Measurements from ENCODE around the gene HOOK1.
A peak's percentile ranks its signal among the peaks of the same experiment; 100 is the strongest.

HOOK1 gene

DNA sequence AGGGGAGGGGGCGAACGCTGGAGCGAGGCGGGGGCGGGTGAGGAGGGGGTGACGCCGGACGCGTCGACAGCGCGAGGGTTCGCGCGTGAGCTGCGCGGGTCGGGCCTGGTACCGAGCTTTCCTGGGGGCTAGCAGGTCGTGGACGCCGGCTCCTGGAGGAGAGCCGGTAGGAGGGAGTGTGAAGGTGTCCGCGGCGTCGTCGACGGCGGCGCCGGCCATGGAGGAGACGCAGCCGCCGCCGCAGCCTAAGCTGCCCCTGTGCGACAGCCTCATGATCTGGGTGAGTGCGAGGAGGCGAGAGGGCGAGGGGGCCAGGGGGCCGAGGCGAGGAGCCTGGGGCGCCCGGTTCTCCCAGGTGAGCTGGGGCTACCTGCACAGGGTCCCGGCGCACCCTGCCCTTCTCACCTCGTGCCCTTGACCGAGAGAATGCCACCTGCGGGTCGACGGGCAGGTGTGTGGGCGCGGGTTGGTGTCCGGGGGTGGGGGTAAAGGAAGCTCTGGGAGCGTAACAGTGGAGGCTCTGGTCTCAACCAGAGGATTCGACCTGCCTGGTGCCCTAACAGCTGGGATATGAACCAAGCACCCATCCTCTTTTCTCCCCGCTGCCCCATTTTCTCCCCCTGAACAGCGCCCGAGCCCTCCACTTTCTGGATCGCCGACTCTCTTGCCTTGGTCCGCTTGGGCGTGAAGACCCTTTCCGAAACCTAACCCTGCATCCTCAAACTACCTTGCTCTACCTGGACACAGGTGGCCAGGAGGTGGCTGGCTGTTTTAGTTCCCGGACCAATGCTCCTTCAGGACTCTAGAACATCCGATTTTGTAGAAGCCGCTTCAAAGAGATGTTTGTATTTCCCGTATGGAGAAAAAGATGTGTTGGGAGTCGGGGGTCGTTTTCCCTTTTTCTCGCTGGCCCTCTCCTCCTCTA, at the start of gene HOOK1:
HOOK1 (plus strand) TSS at position 49 of the 925 bp plus-strand sequence; CDS start at position 218, 169 bp downstream.
- Histone ChIP-seq H3K27ac (peak within 1 kb of the TSS; percentile 70), H3K27me3 (ENCODE audit: control insufficient read depth, insufficient read depth, low read length) (no peaks in the 10 kb centered on the region), H3K36me3 (ENCODE audit: control insufficient read depth, insufficient read depth, low read length) (no peaks in the 10 kb centered on the region), H3K4me1 (no peaks in the 10 kb centered on the region), H2AFZ (peak within 1 kb of the TSS; percentile 92), H3K79me2 (peaks cover 5% of the 10 kb centered on the region), H3K4me2 (ENCODE audit: low read length) (peak within 1 kb of the TSS; percentile 82), H3K9ac (peak within 1 kb of the TSS; percentile 61), H3K9me3 (ENCODE audit: control insufficient read depth, low read length) (no peaks in the 10 kb centered on the region), H3K4me3 (ENCODE audit: low read depth, low read length) (peak within 1 kb of the TSS; percentile 78)
- TF ChIP-seq, protein P1, sequence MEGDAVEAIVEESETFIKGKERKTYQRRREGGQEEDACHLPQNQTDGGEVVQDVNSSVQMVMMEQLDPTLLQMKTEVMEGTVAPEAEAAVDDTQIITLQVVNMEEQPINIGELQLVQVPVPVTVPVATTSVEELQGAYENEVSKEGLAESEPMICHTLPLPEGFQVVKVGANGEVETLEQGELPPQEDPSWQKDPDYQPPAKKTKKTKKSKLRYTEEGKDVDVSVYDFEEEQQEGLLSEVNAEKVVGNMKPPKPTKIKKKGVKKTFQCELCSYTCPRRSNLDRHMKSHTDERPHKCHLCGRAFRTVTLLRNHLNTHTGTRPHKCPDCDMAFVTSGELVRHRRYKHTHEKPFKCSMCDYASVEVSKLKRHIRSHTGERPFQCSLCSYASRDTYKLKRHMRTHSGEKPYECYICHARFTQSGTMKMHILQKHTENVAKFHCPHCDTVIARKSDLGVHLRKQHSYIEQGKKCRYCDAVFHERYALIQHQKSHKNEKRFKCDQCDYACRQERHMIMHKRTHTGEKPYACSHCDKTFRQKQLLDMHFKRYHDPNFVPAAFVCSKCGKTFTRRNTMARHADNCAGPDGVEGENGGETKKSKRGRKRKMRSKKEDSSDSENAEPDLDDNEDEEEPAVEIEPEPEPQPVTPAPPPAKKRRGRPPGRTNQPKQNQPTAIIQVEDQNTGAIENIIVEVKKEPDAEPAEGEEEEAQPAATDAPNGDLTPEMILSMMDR (IDR thresholded peaks at IDR 0.05) = no peak

DNA sequence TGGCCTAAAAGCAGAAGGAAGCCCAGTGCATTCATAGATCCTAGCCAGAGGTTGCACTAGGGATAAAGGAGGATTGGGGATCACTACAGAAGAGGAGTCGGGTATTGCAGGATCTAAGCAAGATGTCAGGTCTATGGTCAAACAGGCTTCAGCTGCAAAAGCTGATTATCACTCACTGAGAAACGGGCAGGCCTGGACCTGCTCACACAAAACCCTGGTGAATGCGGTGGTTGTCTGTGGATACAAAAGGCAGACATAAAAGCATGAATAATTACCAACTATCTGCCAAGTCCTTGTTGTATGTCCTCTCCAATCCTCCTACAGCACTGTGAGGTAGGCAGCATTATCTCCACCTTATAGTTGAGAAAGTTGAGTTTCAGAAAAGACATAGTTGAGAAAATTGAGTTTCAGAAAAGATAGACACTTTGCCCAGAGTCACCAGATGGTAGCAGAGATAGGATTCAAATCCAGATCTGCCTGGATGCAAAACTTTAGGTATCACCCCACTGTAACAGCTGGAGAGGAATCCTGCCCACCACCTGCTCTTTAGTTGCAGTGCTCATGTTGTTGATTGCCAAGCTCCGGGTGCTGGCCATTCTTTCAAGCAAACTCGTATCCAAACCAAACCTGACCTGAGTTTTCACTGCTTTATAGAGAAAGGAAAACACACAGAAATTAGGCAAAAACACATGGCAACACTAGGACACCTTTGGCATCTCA, 49.6 kb upstream of the HOOK1 start:
- no peak overlapping the region for H3K27ac ChIP-seq
- H2AFZ ChIP-seq = no peak overlapping the region
- H3K4me1 ChIP-seq = no peaks in the 10 kb centered on the region
- H3K9me3 ChIP-seq (ENCODE audit: control insufficient read depth, low read length) = no peaks in the 10 kb centered on the region
- H3K27me3 ChIP-seq (ENCODE audit: control insufficient read depth, insufficient read depth, low read length) = no peaks in the 10 kb centered on the region
- TF ChIP-seq, protein P1 (IDR thresholded peaks at IDR 0.05) = no peak
- H3K36me3 ChIP-seq (ENCODE audit: control insufficient read depth, insufficient read depth, low read length) = no peaks in the 10 kb centered on the region
- no peak overlapping the region for H3K4me2 ChIP-seq (ENCODE audit: low read length)
- H3K9ac ChIP-seq = no peak overlapping the region
- no peak overlapping the region for H3K4me3 ChIP-seq (ENCODE audit: low read depth, low read length)
- no peaks in the 10 kb centered on the region for H3K79me2 ChIP-seq

DNA sequence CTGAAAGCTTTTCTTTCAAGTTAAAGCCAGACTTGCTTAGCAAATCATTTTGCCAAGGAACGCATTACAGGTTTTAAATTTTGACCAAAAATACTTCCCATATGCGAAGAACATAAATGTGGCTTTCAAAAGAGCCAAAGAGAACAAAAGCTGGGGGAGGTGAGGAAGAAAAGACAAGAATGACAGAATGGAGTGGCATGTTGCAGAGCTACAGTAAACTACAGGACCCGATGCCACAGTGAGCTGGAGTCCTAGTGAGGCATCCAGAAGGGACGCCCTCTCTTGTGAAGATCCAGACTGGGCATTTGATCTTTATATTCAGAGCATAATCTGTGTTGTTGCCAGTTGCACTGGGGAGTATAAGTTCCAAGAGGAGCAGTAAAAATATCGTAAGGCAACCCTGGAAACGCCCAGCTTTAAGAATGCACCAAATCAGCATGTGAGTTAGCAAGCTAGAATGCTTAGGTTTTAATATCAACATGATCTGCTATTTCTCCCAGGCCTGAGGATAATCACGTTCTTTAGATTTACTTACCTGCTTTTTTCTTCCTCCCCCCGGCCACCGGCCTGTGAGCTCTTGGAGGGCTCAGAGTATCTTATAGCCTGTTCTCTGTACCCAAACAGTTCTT, 48.4 kb upstream of the HOOK1 start:
- H2AFZ ChIP-seq = no peak overlapping the region
- TF ChIP-seq, protein P1 (IDR thresholded peaks at IDR 0.05) = no peak
- H3K9ac ChIP-seq = no peak overlapping the region
- H3K4me3 ChIP-seq (ENCODE audit: low read depth, low read length) = no peak overlapping the region
- H3K4me1 ChIP-seq = no peaks in the 10 kb centered on the region
- no peaks in the 10 kb centered on the region for H3K79me2 ChIP-seq
- no peak overlapping the region for H3K27ac ChIP-seq
- no peaks in the 10 kb centered on the region for H3K9me3 ChIP-seq (ENCODE audit: control insufficient read depth, low read length)
- H3K36me3 ChIP-seq (ENCODE audit: control insufficient read depth, insufficient read depth, low read length) = no peaks in the 10 kb centered on the region
- no peaks in the 10 kb centered on the region for H3K27me3 ChIP-seq (ENCODE audit: control insufficient read depth, insufficient read depth, low read length)
- no peak overlapping the region for H3K4me2 ChIP-seq (ENCODE audit: low read length)

DNA sequence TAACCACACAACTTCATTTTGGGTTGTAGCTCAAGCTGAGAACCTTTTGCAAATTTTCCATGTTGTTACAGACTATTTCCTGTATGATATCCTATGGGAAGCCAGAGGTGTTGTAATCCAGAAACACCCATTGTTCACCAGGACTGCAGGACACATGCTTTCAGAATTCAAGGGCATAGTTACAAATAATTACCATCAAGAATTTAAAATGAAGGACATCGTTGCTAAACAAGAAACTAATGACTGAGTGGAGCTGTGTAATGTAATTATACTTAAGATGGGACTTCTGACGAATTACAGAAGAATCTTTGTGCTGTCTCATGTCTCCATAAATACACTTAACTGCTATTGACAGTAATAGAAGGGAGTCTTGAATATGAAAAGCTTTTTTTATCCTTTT, 47.6 kb upstream of the HOOK1 start:
- no peak overlapping the region for H3K4me2 ChIP-seq (ENCODE audit: low read length)
- no peaks in the 10 kb centered on the region for H3K4me1 ChIP-seq
- H3K9me3 ChIP-seq (ENCODE audit: control insufficient read depth, low read length) = no peaks in the 10 kb centered on the region
- H3K4me3 ChIP-seq (ENCODE audit: low read depth, low read length) = no peak overlapping the region
- no peak overlapping the region for H3K9ac ChIP-seq
- no peaks in the 10 kb centered on the region for H3K79me2 ChIP-seq
- no peak overlapping the region for H3K27ac ChIP-seq
- H2AFZ ChIP-seq = no peak overlapping the region
- H3K27me3 ChIP-seq (ENCODE audit: control insufficient read depth, insufficient read depth, low read length) = no peaks in the 10 kb centered on the region
- TF ChIP-seq, protein P1 (IDR thresholded peaks at IDR 0.05) = no peak
- no peaks in the 10 kb centered on the region for H3K36me3 ChIP-seq (ENCODE audit: control insufficient read depth, insufficient read depth, low read length)

Data from parathyroid adenoma (tissue), 2 donors.